Sigmoid colon (tissue), 7 donors: Measurements from ENCODE around the gene TEKT3. TPM values are rescaled to one million over a fixed set of nuclear protein-coding genes. Genes with fewer than 3 reads are reported as not detected.

Source experiments
- DNase-seq: peaks from one replicate; pipeline ENCODE4 v3.0.0-alpha.2; 2019
- H3K27ac ChIP-seq, 4 donors: fragments of 200-600 bp; sonication (generic); one replicate each; pipeline ENCODE4 v1.5.1; 2016 to 2019; ENCODE audit warnings: mild to moderate bottlenecking in 1 of 4
- H3K27me3 ChIP-seq, 3 donors: fragments of 200-600 bp; sonication (generic); one replicate each; pipeline ENCODE4 v1.5.1; 2019; ENCODE audit warnings: mild to moderate bottlenecking in 1 of 3
- H3K36me3 ChIP-seq, 4 donors: fragments of 200-600 bp; sonication (generic); one replicate each; pipeline ENCODE4 v1.5.1; 2016 to 2019
- H3K4me1 ChIP-seq, 4 donors: fragments of 200-600 bp; sonication (generic); one replicate each; pipeline ENCODE4 v1.5.1; 2017 to 2019
- H3K4me3 ChIP-seq, 4 donors: fragments of 200-600 bp; sonication (generic); one replicate each; pipeline ENCODE4 v1.5.1; 2017 to 2019; ENCODE audit warnings: mild to moderate bottlenecking in 2 of 4, moderate library complexity in 1 of 4
- H3K9me3 ChIP-seq, 4 donors: fragments of 200-600 bp in 3 of 4; sonication (generic) in 3 of 4; one replicate each; pipeline versions ENCODE4 v1.5.1 to v1.6.1; 2013 to 2019
- EP300 ChIP-seq, 4 donors: sonication (generic); formaldehyde crosslinking; IDR thresholded peaks; one replicate each; pipeline ENCODE4 v1.6.1; 2017; ENCODE audit warnings: antibody characterized with exemption in 4 of 4
- POLR2A ChIP-seq, 2 donors: fragments of 450-650 bp; IDR thresholded peaks; one replicate each; pipeline ENCODE4 v1.6.1; 2016; ENCODE audit warnings: antibody characterized with exemption in 2 of 2, mild to moderate bottlenecking in 2 of 2, moderate library complexity in 2 of 2
- POLR2AphosphoS5 ChIP-seq, 4 donors: sonication (generic); formaldehyde crosslinking; IDR thresholded peaks; one replicate each; pipeline ENCODE4 v1.6.1; 2017; ENCODE audit warnings: antibody characterized with exemption in 4 of 4
- WGBS, 2 donors: extraction: QIAGEN DNeasy Blood & Tissue Kit; methylation state at CpG; one replicate each; pipeline ENCODE4 v1.1.7; 2013; 5-methylcytosine and 5-hydroxymethylcytosine counted together
- intact Hi-C: fragments of 100-400 bp; cut with DNase I; formaldehyde crosslinking; loops from one replicate; pipeline ENCODE4 v1.15.1; 2023
- polyA plus RNA-seq, 3 donors: library from polyadenylated mRNA; stranded (reverse); fragments of 200-250 nt; gene quantifications; one replicate each; pipeline ENCODE4 v1.2.3, GENCODE V29; 2013
- total RNA-seq, 4 donors: library from RNA; depleted of rRNA; stranded (reverse); fragments of >200 nt; gene quantifications; one replicate each; pipeline ENCODE4 v1.1.0, GENCODE V29; 2016
- TF ChIP-seq, protein P1 (sequence below), 4 experiments: fragments of 450-650 bp in 3 of 4; fragments of 200-600 bp in 1 of 4; IDR thresholded peaks; one replicate each; pipeline ENCODE4 v1.5.1; 2016 to 2019; ENCODE audit warnings: antibody characterized with exemption in 4 of 4, mild to moderate bottlenecking in 3 of 4, moderate library complexity in 2 of 4
- donor health status: healthy with polysubstance abuse.
- donor health status: Bipolar disorder and iron deficiency.
- donor health status: healthy.

TEKT3 gene
- total and polyA plus RNA-seq, 7 donors: 0.26 to 1.8 TPM; not detected in 5

GRCh38 chr17:15269087-15269779 is 72.2 kb downstream of the TEKT3 start:
- 70 to 80% methylated on average over 7 of the region's 7 CpGs for WGBS, 2 donors

DNA sequence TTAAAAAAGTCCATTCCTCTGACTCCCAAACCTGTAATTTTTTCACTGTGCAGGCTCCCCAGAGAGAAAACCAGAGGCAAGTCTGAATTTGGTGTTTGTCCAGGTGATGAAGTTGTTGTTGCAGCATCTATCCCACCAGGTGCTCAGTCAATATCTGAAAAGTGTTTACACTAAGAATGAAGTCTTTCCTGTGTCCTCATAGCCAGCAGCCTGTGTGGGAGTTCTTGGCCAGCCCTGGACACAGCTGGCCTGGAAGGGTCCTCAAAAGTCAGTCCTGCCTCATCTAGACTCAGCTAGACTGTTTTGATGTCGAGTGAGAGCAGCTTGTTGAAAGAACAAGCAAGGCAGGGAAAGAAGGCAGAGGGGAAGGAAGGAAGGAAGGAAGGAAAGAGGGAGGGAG is 72.9 kb downstream of the TEKT3 start:
- intact Hi-C loops: loop anchor here (10.0 kb wide), 1 partner anchor 656 kb away; no protein-coding TSS in a partner anchor
- Histone ChIP-seq H3K9me3 (no peaks in the 10 kb centered on the region), H3K4me1 (peaks cover 0 to 35% (median 23%) of the 10 kb centered on the region in 4 donors), H3K4me3 (no peak overlapping the region), H3K36me3 (no peaks in the 10 kb centered on the region), H3K27ac (peak overlapping the region in 3 of 4 donors; percentile 5 to 26 (median 6)), H3K27me3 (no peaks in the 10 kb centered on the region)
- no peak for TF ChIP-seq POLR2AphosphoS5 (IDR thresholded peaks at IDR 0.05)
- TF ChIP-seq POLR2A (IDR thresholded peaks at IDR 0.05): no peak
- TF ChIP-seq, protein P1, sequence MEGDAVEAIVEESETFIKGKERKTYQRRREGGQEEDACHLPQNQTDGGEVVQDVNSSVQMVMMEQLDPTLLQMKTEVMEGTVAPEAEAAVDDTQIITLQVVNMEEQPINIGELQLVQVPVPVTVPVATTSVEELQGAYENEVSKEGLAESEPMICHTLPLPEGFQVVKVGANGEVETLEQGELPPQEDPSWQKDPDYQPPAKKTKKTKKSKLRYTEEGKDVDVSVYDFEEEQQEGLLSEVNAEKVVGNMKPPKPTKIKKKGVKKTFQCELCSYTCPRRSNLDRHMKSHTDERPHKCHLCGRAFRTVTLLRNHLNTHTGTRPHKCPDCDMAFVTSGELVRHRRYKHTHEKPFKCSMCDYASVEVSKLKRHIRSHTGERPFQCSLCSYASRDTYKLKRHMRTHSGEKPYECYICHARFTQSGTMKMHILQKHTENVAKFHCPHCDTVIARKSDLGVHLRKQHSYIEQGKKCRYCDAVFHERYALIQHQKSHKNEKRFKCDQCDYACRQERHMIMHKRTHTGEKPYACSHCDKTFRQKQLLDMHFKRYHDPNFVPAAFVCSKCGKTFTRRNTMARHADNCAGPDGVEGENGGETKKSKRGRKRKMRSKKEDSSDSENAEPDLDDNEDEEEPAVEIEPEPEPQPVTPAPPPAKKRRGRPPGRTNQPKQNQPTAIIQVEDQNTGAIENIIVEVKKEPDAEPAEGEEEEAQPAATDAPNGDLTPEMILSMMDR (IDR thresholded peaks at IDR 0.05): no peak
- TF ChIP-seq EP300 (IDR thresholded peaks at IDR 0.05): no peak
- DNase-seq: no peak
- WGBS, 2 donors: 48 to 72% methylated on average over 1 of the region's 1 CpG

More at GRCh38 chr17:15269087-15269779, 72.2 kb downstream of the TEKT3 start:
- H3K4me3 ChIP-seq: no peak overlapping the region
- no peak for DNase-seq
- intact Hi-C loops: loop anchor here (10.0 kb wide), 1 partner anchor 656 kb away; no protein-coding TSS in a partner anchor
- peaks cover 0 to 30% (median 22%) of the 10 kb centered on the region in 4 donors for H3K4me1 ChIP-seq
- H3K27me3 ChIP-seq: no peaks in the 10 kb centered on the region
- no peaks in the 10 kb centered on the region for H3K36me3 ChIP-seq
- no peaks in the 10 kb centered on the region for H3K9me3 ChIP-seq
- H3K27ac ChIP-seq: peak overlapping the region in 3 of 4 donors; percentile 5 to 26 (median 6)
- TF ChIP-seq POLR2AphosphoS5 (IDR thresholded peaks at IDR 0.05) (no peak), POLR2A (IDR thresholded peaks at IDR 0.05) (no peak), EP300 (IDR thresholded peaks at IDR 0.05) (no peak)
- TF ChIP-seq, protein P1 (IDR thresholded peaks at IDR 0.05): no peak

- WGBS, 2 donors: 77 to 85% methylated on average over 3 of the region's 3 CpGs
- no peak for DNase-seq
- Histone ChIP-seq H3K27ac (peak overlapping the region in 1 of 4 donors; percentile 26), H3K36me3 (no peaks in the 10 kb centered on the region), H3K27me3 (no peaks in the 10 kb centered on the region), H3K4me1 (peaks cover 0 to 32% (median 19%) of the 10 kb centered on the region in 4 donors), H3K4me3 (no peak overlapping the region), H3K9me3 (no peaks in the 10 kb centered on the region)
- TF ChIP-seq EP300 (IDR thresholded peaks at IDR 0.05) (no peak), POLR2A (IDR thresholded peaks at IDR 0.05) (no peak), POLR2AphosphoS5 (IDR thresholded peaks at IDR 0.05) (no peak)
- TF ChIP-seq, protein P1 (IDR thresholded peaks at IDR 0.05): no peak
- intact Hi-C loops: loop anchor here (10.0 kb wide), 1 partner anchor 657 kb away; no protein-coding TSS in a partner anchor
These were observed 73.4 kb downstream of the TEKT3 start for GRCh38 chr17:15267996-15268395.

DNA sequence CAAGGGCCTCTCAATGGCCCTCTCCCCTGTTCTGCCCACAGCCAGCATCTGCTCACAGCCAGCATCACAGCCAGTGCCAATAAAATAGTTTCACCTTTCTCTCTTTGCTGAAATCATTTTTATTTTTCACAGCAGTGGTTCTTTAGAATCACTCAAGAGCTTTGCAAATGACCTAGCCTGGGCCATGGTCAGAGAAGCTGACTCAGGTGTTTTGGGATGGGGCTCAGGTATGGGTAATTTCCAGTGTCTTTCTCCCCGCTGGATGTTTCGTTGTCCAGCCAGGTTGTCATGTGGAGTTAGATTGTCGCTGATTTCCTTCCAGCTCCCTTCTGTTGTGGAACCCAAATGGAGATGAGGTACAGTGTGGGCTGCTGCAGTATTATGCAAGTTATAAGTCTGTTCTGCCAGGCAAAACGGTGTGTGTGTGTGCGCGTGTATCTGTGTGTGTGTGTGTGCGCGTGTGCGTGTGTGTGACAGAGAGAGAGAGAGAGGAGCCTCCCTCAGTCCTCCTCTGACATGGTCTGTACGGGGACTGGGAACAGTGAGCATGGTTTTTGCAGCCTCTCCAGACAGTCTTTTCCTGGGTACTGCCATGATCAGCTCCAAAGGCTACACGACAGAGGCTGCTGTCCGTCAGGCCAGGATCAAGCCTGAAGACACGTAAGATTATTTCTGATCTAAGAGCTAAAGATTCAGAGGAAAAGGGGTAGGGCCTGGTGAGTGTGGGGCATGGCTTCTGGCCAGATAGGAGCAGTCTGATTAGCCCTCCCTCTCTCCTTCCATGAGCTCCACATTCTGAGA is 74.9 kb downstream of the TEKT3 start:
- H3K4me3 ChIP-seq: no peak overlapping the region
- no peak for DNase-seq
- intact Hi-C loops: loop anchor here (10.0 kb wide), 1 partner anchor 658 kb away; no protein-coding TSS in a partner anchor
- H3K27me3 ChIP-seq: no peaks in the 10 kb centered on the region
- no peak for TF ChIP-seq EP300 (IDR thresholded peaks at IDR 0.05)
- TF ChIP-seq, protein P1 (IDR thresholded peaks at IDR 0.05): no peak
- TF ChIP-seq POLR2A (IDR thresholded peaks at IDR 0.05): no peak
- TF ChIP-seq POLR2AphosphoS5 (IDR thresholded peaks at IDR 0.05): no peak
- H3K27ac ChIP-seq: peak overlapping the region in 1 of 4 donors; percentile 99
- H3K9me3 ChIP-seq: no peaks in the 10 kb centered on the region
- 90 to 92% methylated on average over 13 of the region's 13 CpGs for WGBS, 2 donors
- H3K4me1 ChIP-seq: peaks cover 0 to 27% (median 14%) of the 10 kb centered on the region in 4 donors
- no peaks in the 10 kb centered on the region for H3K36me3 ChIP-seq
